Measurements from ENCODE around the gene KIF26B.
"Not testable (repeated sequence)": the region's sequence is repeated elsewhere in the genome, so short reads cannot be mapped to it uniquely, and the experiment has no call there.

KIF26B gene

GRCh38 chr1:245654460-245655050 is 499.8 kb downstream of the KIF26B start:
- Mint-ChIP-seq H3K27ac (no peak overlapping the region), H3K4me1 (ENCODE audit: low read depth) (peaks cover 8% of the 10 kb centered on the region), H3K4me3 (no peak overlapping the region), H3K36me3 (ENCODE audit: low read depth) (no peaks in the 10 kb centered on the region), H3K27me3 (peaks cover 11% of the 10 kb centered on the region), H3K9me3 (no peaks in the 10 kb centered on the region)
- intact Hi-C loops (cut with micrococcal nuclease), result no loop called here

GRCh38 chr1:245656189-245656717 is 501.5 kb downstream of the KIF26B start:
- Mint-ChIP-seq H3K4me1 (ENCODE audit: low read depth) (peaks cover 8% of the 10 kb centered on the region), H3K27me3 (peaks cover 2% of the 10 kb centered on the region), H3K4me3 (no peak overlapping the region), H3K36me3 (ENCODE audit: low read depth) (no peaks in the 10 kb centered on the region), H3K27ac (no peak overlapping the region), H3K9me3 (no peaks in the 10 kb centered on the region)
- intact Hi-C loops (cut with micrococcal nuclease), result no loop called here

GRCh38 chr1:245657371-245657770 is 502.6 kb downstream of the KIF26B start:
- no peak overlapping the region for H3K27ac Mint-ChIP-seq
- H3K27me3 Mint-ChIP-seq, result no peaks in the 10 kb centered on the region
- no peak overlapping the region for H3K4me3 Mint-ChIP-seq
- intact Hi-C loops (cut with micrococcal nuclease), result no loop called here
- H3K36me3 Mint-ChIP-seq (ENCODE audit: low read depth), result no peaks in the 10 kb centered on the region
- H3K4me1 Mint-ChIP-seq (ENCODE audit: low read depth), result peaks cover 8% of the 10 kb centered on the region
- H3K9me3 Mint-ChIP-seq, result no peaks in the 10 kb centered on the region

- H3K4me3 Mint-ChIP-seq, result no peak overlapping the region
- H3K27me3 Mint-ChIP-seq, result no peaks in the 10 kb centered on the region
- H3K4me1 Mint-ChIP-seq (ENCODE audit: low read depth), result no peaks in the 10 kb centered on the region
- no peak overlapping the region for H3K27ac Mint-ChIP-seq
- H3K36me3 Mint-ChIP-seq (ENCODE audit: low read depth), result no peaks in the 10 kb centered on the region
- H3K9me3 Mint-ChIP-seq, result no peaks in the 10 kb centered on the region
- intact Hi-C loops (cut with micrococcal nuclease), result no loop called here
These were observed 508.6 kb downstream of the KIF26B start for GRCh38 chr1:245663373-245663772.

GRCh38 chr1:245663841-245664240 is 509.1 kb downstream of the KIF26B start:
- no peak overlapping the region for H3K4me3 Mint-ChIP-seq
- no peak overlapping the region for H3K27ac Mint-ChIP-seq
- H3K9me3 Mint-ChIP-seq, result no peaks in the 10 kb centered on the region
- H3K27me3 Mint-ChIP-seq, result no peaks in the 10 kb centered on the region
- H3K36me3 Mint-ChIP-seq (ENCODE audit: low read depth), result no peaks in the 10 kb centered on the region
- H3K4me1 Mint-ChIP-seq (ENCODE audit: low read depth), result no peaks in the 10 kb centered on the region
- intact Hi-C loops (cut with micrococcal nuclease), result no loop called here

- no peak overlapping the region for H3K27ac Mint-ChIP-seq
- no peaks in the 10 kb centered on the region for H3K9me3 Mint-ChIP-seq
- no peaks in the 10 kb centered on the region for H3K27me3 Mint-ChIP-seq
- no peaks in the 10 kb centered on the region for H3K36me3 Mint-ChIP-seq (ENCODE audit: low read depth)
- intact Hi-C loops (cut with micrococcal nuclease), result no loop called here
- no peaks in the 10 kb centered on the region for H3K4me1 Mint-ChIP-seq (ENCODE audit: low read depth)
- H3K4me3 Mint-ChIP-seq, result no peak overlapping the region
These were observed 511.6 kb downstream of the KIF26B start for GRCh38 chr1:245666412-245666811.

- H3K36me3 Mint-ChIP-seq (ENCODE audit: low read depth), result no peaks in the 10 kb centered on the region
These were observed 516.6 kb downstream of the KIF26B start for GRCh38 chr1:245671349-245671748.

GRCh38 chr1:245671966-245672767 is 517.4 kb downstream of the KIF26B start:
- no peaks in the 10 kb centered on the region for H3K27me3 Mint-ChIP-seq
- intact Hi-C loops (cut with micrococcal nuclease), result loop anchor here (10.0 kb wide), 1 partner anchor 517 kb away; the partner anchor contains the start of gene KIF26B
- H3K9me3 Mint-ChIP-seq, result no peaks in the 10 kb centered on the region
- no peaks in the 10 kb centered on the region for H3K36me3 Mint-ChIP-seq (ENCODE audit: low read depth)
- H3K27ac Mint-ChIP-seq, result no peak overlapping the region
- H3K4me1 Mint-ChIP-seq (ENCODE audit: low read depth), result peaks cover 9% of the 10 kb centered on the region
- H3K4me3 Mint-ChIP-seq, result no peak overlapping the region

More at GRCh38 chr1:245671349-245671748, 516.6 kb downstream of the KIF26B start:
- no peak overlapping the region for H3K4me3 Mint-ChIP-seq
- intact Hi-C loops (cut with micrococcal nuclease), result loop anchor here (10.0 kb wide), 1 partner anchor 517 kb away; the partner anchor contains the start of gene KIF26B
- peaks cover 9% of the 10 kb centered on the region for H3K4me1 Mint-ChIP-seq (ENCODE audit: low read depth)
- no peak overlapping the region for H3K27ac Mint-ChIP-seq
- H3K9me3 Mint-ChIP-seq, result no peaks in the 10 kb centered on the region
- no peaks in the 10 kb centered on the region for H3K27me3 Mint-ChIP-seq

GRCh38 chr1:245672836-245673656 is 518.3 kb downstream of the KIF26B start:
- not testable (repeated sequence) for H3K36me3 Mint-ChIP-seq (ENCODE audit: low read depth); H3K4me3 Mint-ChIP-seq; H3K9me3 Mint-ChIP-seq; H3K27ac Mint-ChIP-seq; H3K27me3 Mint-ChIP-seq; H3K4me1 Mint-ChIP-seq (ENCODE audit: low read depth)
- intact Hi-C loops (cut with micrococcal nuclease), result loop anchor here (10.0 kb wide), 1 partner anchor 518 kb away; the partner anchor contains the start of gene KIF26B

GRCh38 chr1:245673881-245674414 is 519.2 kb downstream of the KIF26B start:
- Mint-ChIP-seq H3K36me3 (ENCODE audit: low read depth) (no peaks in the 10 kb centered on the region), H3K4me3 (no peak overlapping the region), H3K27me3 (no peaks in the 10 kb centered on the region), H3K27ac (no peak overlapping the region), H3K4me1 (ENCODE audit: low read depth) (peaks cover 9% of the 10 kb centered on the region), H3K9me3 (no peaks in the 10 kb centered on the region)
- intact Hi-C loops (cut with micrococcal nuclease), result loop anchor here (10.0 kb wide), 1 partner anchor 519 kb away; the partner anchor contains the start of gene KIF26B

GRCh38 chr1:245677461-245678240 is 522.9 kb downstream of the KIF26B start:
- Mint-ChIP-seq H3K4me1 (ENCODE audit: low read depth) (peaks cover 30% of the 10 kb centered on the region), H3K9me3 (no peaks in the 10 kb centered on the region), H3K4me3 (no peak overlapping the region), H3K36me3 (ENCODE audit: low read depth) (no peaks in the 10 kb centered on the region), H3K27me3 (no peaks in the 10 kb centered on the region), H3K27ac (no peak overlapping the region)
- intact Hi-C loops (cut with micrococcal nuclease), result loop anchor here (10.0 kb wide), 1 partner anchor 523 kb away; the partner anchor contains the start of gene KIF26B

GRCh38 chr1:245678860-245679411 is 524.2 kb downstream of the KIF26B start:
- Mint-ChIP-seq H3K4me1 (ENCODE audit: low read depth) (peaks cover 23% of the 10 kb centered on the region), H3K27ac (no peak overlapping the region), H3K4me3 (no peak overlapping the region), H3K36me3 (ENCODE audit: low read depth) (no peaks in the 10 kb centered on the region), H3K9me3 (no peaks in the 10 kb centered on the region), H3K27me3 (no peaks in the 10 kb centered on the region)
- intact Hi-C loops (cut with micrococcal nuclease), result loop anchor here (10.0 kb wide), 1 partner anchor 524 kb away; the partner anchor contains the start of gene KIF26B

Measured in dendritic cell treated with granulocyte-macrophage colony-stimulating factor and Interleukin-4, amounts not matched to agents 40 ng/mL and 50 ng/mL, for 4 days (primary cell).